Mucosa of gallbladder (tissue), 1 donor: ENCODE data around the gene BYSL. TPM values are rescaled to one million over a fixed set of nuclear protein-coding genes. Genes with fewer than 3 reads are reported as not detected.

ENCODE experiments used
- DNase-seq: peaks from one replicate; pipeline ENCODE4 v3.0.0-alpha.2; 2020; ENCODE audit warnings: low spot score
- total RNA-seq: library from RNA; stranded (reverse); gene quantifications from one replicate; pipeline ENCODE4 v1.2.1, GENCODE V29; 2021
- donor health status: DM: no; HTN: no; CAD: no.

BYSL gene
- total RNA-seq, 1 donor from 2014 or later: 9.6 TPM

GRCh38 chr6:41914869-41915530, 6.3 kb upstream of the BYSL start:
- no peak for DNase-seq

GRCh38 chr6:41917528-41917927, 3.8 kb upstream of the BYSL start:
- DNase-seq: no peak

- no peak for DNase-seq
Measured at GRCh38 chr6:41921712-41921998, 356 bp downstream of the BYSL start.

- no peak for DNase-seq
Measured at GRCh38 chr6:41922154-41922553, 855 bp downstream of the BYSL start.

- no peak for DNase-seq
Measured at GRCh38 chr6:41927253-41927652, 6.0 kb downstream of the BYSL start.

- no peak for DNase-seq
Measured at GRCh38 chr6:41929924-41930323, 8.6 kb downstream of the BYSL start.

GRCh38 chr6:41931792-41932191, 10.5 kb downstream of the BYSL start:
- DNase-seq: no peak

- no peak for DNase-seq
Measured at GRCh38 chr6:41932378-41932777, 11.1 kb downstream of the BYSL start.

- DNase-seq: no peak
Measured at GRCh38 chr6:41934278-41935192, 13.2 kb downstream of the BYSL start.

GRCh38 chr6:41935193-41935574, 13.9 kb downstream of the BYSL start:
- DNase-seq: no peak

- DNase-seq: no peak
Measured at GRCh38 chr6:41935685-41936072, 14.4 kb downstream of the BYSL start.

- DNase-seq: peak; percentile 79
Measured at GRCh38 chr6:41936073-41936837, 15.0 kb downstream of the BYSL start.

GRCh38 chr6:41937472-41937860, 16.2 kb downstream of the BYSL start:
- no peak for DNase-seq

GRCh38 chr6:41937861-41938574, 16.7 kb downstream of the BYSL start:
- no peak for DNase-seq

GRCh38 chr6:41938590-41939175, 17.4 kb downstream of the BYSL start:
- DNase-seq: no peak

- no peak for DNase-seq
Measured at GRCh38 chr6:41939176-41939847, 18.0 kb downstream of the BYSL start.

- peak; percentile 21 for DNase-seq
Measured at GRCh38 chr6:41939848-41940758, 18.8 kb downstream of the BYSL start.

- peak; percentile 32 for DNase-seq
Measured at GRCh38 chr6:41940759-41941279, 19.5 kb downstream of the BYSL start.

- DNase-seq: peak; percentile 92
Measured at GRCh38 chr6:41941280-41942066, 20.2 kb downstream of the BYSL start, which contains the start of gene CCND3. CCND3 (minus strand) TSS chr6:41941808; CDS start chr6:41941649, 159 bp downstream.
